ENCODE measurements around the gene ANTXR2.

Gene ANTXR2

GRCh38 chr4:80069837-80070731, 2.9 kb downstream of the ANTXR2 start:
- Histone ChIP-seq H3K9ac (no peak overlapping the region), H3K4me3 (IDR thresholded peaks at IDR 0.05; ENCODE audit: insufficient read depth, low read depth, low read length) (no peak overlapping the region), H3K79me2 (ENCODE audit: insufficient read depth, low read depth) (no peaks in the 10 kb centered on the region), H2AFZ (ENCODE audit: low read depth) (no peak overlapping the region), H3K27me3 (ENCODE audit: insufficient read depth, low read depth) (no peaks in the 10 kb centered on the region), H3K36me3 (ENCODE audit: insufficient read depth) (no peaks in the 10 kb centered on the region), H3K4me2 (no peak overlapping the region), H4K20me1 (ENCODE audit: insufficient read depth) (no peaks in the 10 kb centered on the region), H3K27ac (no peak overlapping the region), H3K4me1 (ENCODE audit: low read depth, poor library complexity, severe bottlenecking) (no peaks in the 10 kb centered on the region)
- TF ChIP-seq, protein P1, sequence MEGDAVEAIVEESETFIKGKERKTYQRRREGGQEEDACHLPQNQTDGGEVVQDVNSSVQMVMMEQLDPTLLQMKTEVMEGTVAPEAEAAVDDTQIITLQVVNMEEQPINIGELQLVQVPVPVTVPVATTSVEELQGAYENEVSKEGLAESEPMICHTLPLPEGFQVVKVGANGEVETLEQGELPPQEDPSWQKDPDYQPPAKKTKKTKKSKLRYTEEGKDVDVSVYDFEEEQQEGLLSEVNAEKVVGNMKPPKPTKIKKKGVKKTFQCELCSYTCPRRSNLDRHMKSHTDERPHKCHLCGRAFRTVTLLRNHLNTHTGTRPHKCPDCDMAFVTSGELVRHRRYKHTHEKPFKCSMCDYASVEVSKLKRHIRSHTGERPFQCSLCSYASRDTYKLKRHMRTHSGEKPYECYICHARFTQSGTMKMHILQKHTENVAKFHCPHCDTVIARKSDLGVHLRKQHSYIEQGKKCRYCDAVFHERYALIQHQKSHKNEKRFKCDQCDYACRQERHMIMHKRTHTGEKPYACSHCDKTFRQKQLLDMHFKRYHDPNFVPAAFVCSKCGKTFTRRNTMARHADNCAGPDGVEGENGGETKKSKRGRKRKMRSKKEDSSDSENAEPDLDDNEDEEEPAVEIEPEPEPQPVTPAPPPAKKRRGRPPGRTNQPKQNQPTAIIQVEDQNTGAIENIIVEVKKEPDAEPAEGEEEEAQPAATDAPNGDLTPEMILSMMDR (conservative IDR thresholded peaks at IDR 0.05; ENCODE audit: low read depth, low read length), result no peak

DNA sequence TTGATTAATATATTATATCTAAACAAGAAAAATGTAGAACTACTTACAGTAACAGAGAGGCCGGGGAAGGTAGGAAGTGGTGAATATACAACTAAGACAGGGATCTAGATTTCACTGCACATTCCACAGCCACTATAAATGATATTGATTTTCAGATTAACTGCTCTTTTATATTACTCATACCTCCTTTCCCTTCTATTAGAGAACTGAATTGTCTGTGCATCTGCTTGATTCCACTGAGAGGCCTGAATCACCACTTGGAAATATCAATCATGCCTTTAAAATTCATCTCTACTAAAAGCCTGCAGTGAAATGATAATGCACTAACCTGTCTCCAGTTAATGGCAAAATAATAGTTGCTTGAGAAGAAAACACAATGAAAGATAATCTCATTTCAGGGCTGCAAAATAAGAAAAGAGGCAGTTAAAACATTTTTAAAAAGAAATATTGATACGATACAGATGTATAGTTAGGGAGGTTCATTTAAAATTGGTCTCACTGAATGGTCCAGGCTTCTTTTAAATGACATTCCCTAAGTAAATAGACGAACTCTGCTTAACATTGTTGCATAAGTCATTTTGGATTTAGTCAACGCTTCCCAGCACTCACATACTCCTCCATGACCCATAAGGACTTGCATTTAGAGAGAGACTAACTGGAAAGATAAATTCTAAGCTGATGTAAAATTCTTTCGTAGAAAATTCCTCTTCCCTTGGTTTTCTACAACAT, 3.8 kb downstream of the ANTXR2 start:
- H3K27me3 ChIP-seq (ENCODE audit: insufficient read depth, low read depth), result no peaks in the 10 kb centered on the region
- no peak overlapping the region for H2AFZ ChIP-seq (ENCODE audit: low read depth)
- no peaks in the 10 kb centered on the region for H4K20me1 ChIP-seq (ENCODE audit: insufficient read depth)
- H3K4me1 ChIP-seq (ENCODE audit: low read depth, poor library complexity, severe bottlenecking), result no peaks in the 10 kb centered on the region
- no peak overlapping the region for H3K4me3 ChIP-seq (IDR thresholded peaks at IDR 0.05; ENCODE audit: insufficient read depth, low read depth, low read length)
- no peak overlapping the region for H3K4me2 ChIP-seq
- TF ChIP-seq, protein P1 (conservative IDR thresholded peaks at IDR 0.05; ENCODE audit: low read depth, low read length), result no peak
- no peaks in the 10 kb centered on the region for H3K79me2 ChIP-seq (ENCODE audit: insufficient read depth, low read depth)
- H3K36me3 ChIP-seq (ENCODE audit: insufficient read depth), result no peaks in the 10 kb centered on the region; the same call in 1 of the 2 replicates
- no peak overlapping the region for H3K9ac ChIP-seq
- H3K27ac ChIP-seq, result no peak overlapping the region

DNA sequence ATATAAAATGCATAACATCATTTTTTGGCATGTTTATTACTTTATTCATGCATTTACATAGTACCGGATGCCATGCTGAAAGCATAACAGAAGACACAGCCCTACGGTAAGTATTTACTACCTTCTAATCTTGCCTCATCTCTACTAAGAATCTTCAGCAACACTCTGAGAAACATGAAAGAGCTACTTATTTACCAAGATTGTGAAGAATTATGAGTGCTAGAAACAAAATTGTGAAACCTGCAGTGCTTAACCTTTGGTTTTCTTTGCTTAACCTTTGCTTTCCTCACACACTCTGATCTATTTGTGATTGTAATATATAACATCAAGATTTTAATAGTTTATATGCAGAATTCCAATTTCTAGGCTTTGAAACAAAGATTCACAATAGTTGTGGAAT, 7.4 kb downstream of the ANTXR2 start:
- Histone ChIP-seq H3K79me2 (ENCODE audit: insufficient read depth, low read depth) (no peaks in the 10 kb centered on the region), H4K20me1 (ENCODE audit: insufficient read depth) (no peaks in the 10 kb centered on the region), H3K27ac (no peak overlapping the region), H3K9ac (no peak overlapping the region), H3K4me1 (ENCODE audit: low read depth, poor library complexity, severe bottlenecking) (no peaks in the 10 kb centered on the region), H2AFZ (ENCODE audit: low read depth) (no peak overlapping the region), H3K4me2 (no peak overlapping the region), H3K4me3 (IDR thresholded peaks at IDR 0.05; ENCODE audit: insufficient read depth, low read depth, low read length) (no peak overlapping the region), H3K36me3 (ENCODE audit: insufficient read depth) (no peaks in the 10 kb centered on the region; the same call in 1 of the 2 replicates), H3K27me3 (ENCODE audit: insufficient read depth, low read depth) (no peaks in the 10 kb centered on the region)
- TF ChIP-seq, protein P1 (conservative IDR thresholded peaks at IDR 0.05; ENCODE audit: low read depth, low read length), result no peak

GRCh38 chr4:80062527-80062926, 10.5 kb downstream of the ANTXR2 start:
- no peak overlapping the region for H3K9ac ChIP-seq
- no peaks in the 10 kb centered on the region for H3K27me3 ChIP-seq (ENCODE audit: insufficient read depth, low read depth)
- no peak overlapping the region for H3K27ac ChIP-seq
- no peaks in the 10 kb centered on the region for H4K20me1 ChIP-seq (ENCODE audit: insufficient read depth)
- H3K79me2 ChIP-seq (ENCODE audit: insufficient read depth, low read depth), result no peaks in the 10 kb centered on the region
- no peak overlapping the region for H3K4me2 ChIP-seq
- no peak overlapping the region for H2AFZ ChIP-seq (ENCODE audit: low read depth)
- TF ChIP-seq, protein P1 (conservative IDR thresholded peaks at IDR 0.05; ENCODE audit: low read depth, low read length), result no peak
- no peaks in the 10 kb centered on the region for H3K4me1 ChIP-seq (ENCODE audit: low read depth, poor library complexity, severe bottlenecking)
- H3K4me3 ChIP-seq (IDR thresholded peaks at IDR 0.05; ENCODE audit: insufficient read depth, low read depth, low read length), result no peak overlapping the region
- H3K36me3 ChIP-seq (ENCODE audit: insufficient read depth), result no peaks in the 10 kb centered on the region; the same call in 1 of the 2 replicates

All from KMS-11 (cell line).